Stimulated activated CD8-positive, alpha-beta memory T cell treated with anti-CD3 and anti-CD28 coated beads, Interleukin-4, amount 100 ng/mL, for 1 hour (primary cell): ENCODE data around the gene GPR137.

Experiments used
- DNase-seq, 2 donors: peaks; one replicate each; pipeline ENCODE4 v3.0.0-alpha.2; 2020; ENCODE audit warnings: low read depth in 2 of 2, low spot score in 1 of 2

GPR137 gene

GRCh38 chr11:64249038-64249437, 36.6 kb upstream of the GPR137 start:
- no peak for DNase-seq

- DNase-seq = no peak
These were observed 35.9 kb upstream of the GPR137 start for GRCh38 chr11:64249563-64250414.

- no peak for DNase-seq
These were observed 35.1 kb upstream of the GPR137 start for GRCh38 chr11:64250415-64251015.

- DNase-seq = no peak
These were observed 34.5 kb upstream of the GPR137 start, which contains the start of gene PLCB3 for GRCh38 chr11:64251016-64251752. Gene PLCB3, plus strand, starts transcription at chr11:64251530. Its CDS starts 120 bp downstream, at chr11:64251650.

- no peak for DNase-seq
These were observed 34.0 kb upstream of the GPR137 start for GRCh38 chr11:64251753-64252002.

GRCh38 chr11:64252003-64252872, 33.4 kb upstream of the GPR137 start:
- DNase-seq = no peak

- no peak for DNase-seq
These were observed 32.6 kb upstream of the GPR137 start for GRCh38 chr11:64253043-64253442.

GRCh38 chr11:64253481-64253880, 32.2 kb upstream of the GPR137 start:
- no peak for DNase-seq

- DNase-seq = no peak
These were observed 31.3 kb upstream of the GPR137 start for GRCh38 chr11:64254326-64254725.

- DNase-seq = no peak
These were observed 30.2 kb upstream of the GPR137 start for GRCh38 chr11:64255135-64256128.

GRCh38 chr11:64256300-64256699, 29.3 kb upstream of the GPR137 start:
- DNase-seq = no peak

- DNase-seq = no peak
These were observed 27.3 kb upstream of the GPR137 start for GRCh38 chr11:64258356-64258755.

GRCh38 chr11:64258946-64259532, 26.6 kb upstream of the GPR137 start:
- no peak for DNase-seq

- DNase-seq = no peak
These were observed 26.0 kb upstream of the GPR137 start for GRCh38 chr11:64259533-64260067.

- DNase-seq = no peak
These were observed 25.4 kb upstream of the GPR137 start for GRCh38 chr11:64260147-64260708.

- no peak for DNase-seq
These were observed 24.0 kb upstream of the GPR137 start for GRCh38 chr11:64261556-64262080.

GRCh38 chr11:64262271-64263002, 23.2 kb upstream of the GPR137 start:
- no peak for DNase-seq
